ENCODE results near the gene MAP3K4. TPM values are rescaled to one million over a fixed set of nuclear protein-coding genes. Genes with fewer than 3 reads are reported as not detected.

MAP3K4 gene
- total RNA-seq, 1 experiment from 2014 or later, result 18.1 TPM

DNA sequence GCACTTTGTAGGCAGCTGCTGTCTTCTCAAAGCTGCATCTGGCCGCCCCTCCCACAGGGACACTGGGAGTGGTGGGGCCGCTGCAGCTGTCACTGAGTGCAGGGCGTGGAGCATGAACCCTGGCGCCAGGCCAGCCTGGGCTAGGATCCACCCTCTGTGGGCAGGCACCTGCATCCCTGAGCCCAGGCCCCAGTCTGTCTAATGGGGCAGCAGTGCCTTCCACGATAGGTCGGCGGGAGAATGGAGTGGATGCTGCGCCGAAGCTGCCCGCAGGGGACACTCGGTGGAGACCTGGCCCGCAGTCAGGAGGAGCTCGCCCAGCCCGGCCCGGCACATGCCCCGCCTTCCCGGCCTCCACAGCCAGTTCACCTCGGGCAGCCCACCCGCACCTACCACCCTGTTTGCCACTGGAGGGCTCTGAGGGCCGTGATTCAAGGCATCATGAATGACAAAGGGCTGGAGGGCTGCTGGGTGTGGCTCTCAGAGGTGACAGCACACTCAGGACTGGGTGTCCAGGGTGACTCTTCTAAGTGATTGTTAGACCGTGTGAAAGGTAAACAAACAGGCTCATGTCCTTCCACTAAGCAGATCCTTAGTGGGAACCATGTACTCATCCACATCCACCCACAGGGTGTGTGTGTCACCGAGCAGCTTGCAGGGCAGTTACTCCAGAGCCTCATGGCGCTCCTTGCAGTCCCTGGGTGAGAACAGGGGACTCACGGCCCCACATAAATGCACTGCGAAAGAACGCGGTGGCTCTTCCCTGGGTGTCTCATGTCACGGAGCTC, 148.4 kb downstream of the MAP3K4 start:
- peak; percentile 44 for DNase-seq (ENCODE audit: low read depth)

DNA sequence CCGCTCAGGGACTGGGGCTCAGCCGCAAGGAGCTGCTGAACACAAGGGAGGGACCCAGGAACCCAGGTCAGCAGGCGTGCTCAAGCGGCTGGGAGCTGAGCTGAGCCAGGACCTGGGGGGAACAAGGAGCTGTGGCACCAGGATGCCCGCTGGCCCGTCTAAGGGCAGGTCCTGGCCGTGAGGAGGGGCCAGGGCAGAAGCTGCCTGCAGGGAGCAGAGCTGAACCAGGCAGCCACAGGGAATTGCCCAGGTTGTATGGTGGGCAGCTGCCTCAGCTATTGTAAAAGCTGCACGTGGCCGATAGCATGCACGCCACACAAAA, 148.9 kb downstream of the MAP3K4 start:
- no peak for DNase-seq (ENCODE audit: low read depth)

- no peak for DNase-seq (ENCODE audit: low read depth)
Observed at GRCh38 chr6:161141173-161141572, 149.6 kb downstream of the MAP3K4 start.

DNA sequence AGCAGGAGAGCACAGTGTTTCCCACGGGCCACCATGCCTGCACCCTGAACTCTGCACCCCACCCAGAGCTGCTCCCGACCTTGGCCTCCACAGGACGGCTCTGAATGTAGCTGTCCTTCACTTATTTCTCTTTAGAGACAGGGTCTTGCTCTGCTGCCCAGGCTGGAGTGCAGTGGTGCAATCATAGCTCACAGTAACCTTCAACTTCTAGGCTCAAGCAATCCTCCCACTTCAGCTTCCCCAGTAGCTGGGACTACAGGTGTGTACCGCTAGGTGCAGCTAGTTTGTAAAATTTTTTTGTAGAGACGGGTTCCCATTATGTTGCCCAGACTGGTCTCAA, 151.4 kb downstream of the MAP3K4 start:
- no peak for DNase-seq (ENCODE audit: low read depth)

DNA sequence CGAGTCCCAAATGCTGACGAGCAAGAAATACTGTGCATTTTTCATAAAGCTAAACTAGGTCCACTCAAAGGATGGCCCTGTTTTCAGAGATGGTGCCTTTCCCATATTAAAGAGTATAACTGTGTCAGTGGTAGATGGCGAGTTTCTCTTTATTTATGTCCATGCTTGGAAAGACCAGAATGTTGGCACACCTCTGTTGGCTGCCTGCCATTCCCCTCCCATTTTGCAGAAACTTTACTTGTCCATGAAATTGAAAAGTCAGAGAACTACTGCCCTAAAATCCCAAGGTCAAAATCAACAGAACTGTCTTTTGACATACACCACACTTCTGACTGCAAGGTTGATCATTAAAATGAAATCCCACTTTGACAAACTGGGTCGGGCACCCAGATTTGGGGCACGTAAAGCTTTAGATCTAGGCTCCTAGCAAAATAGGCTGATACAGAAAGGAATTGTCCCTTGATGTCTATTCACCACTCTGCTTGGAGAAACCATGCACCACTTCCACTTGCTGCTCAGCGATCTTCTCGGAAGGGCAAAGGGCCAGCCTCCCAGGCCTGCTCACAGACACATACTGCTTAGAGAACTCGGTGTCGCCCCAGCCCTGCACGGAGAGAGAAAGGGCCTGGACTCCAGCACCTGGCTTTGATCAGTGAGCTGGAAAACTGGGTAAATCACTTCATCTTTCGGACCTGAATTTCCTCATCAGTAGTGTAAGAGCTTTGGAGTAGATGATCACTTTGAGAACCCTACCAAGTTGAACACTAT, 152.3 kb downstream of the MAP3K4 start:
- DNase-seq (ENCODE audit: low read depth), result no peak

DNA sequence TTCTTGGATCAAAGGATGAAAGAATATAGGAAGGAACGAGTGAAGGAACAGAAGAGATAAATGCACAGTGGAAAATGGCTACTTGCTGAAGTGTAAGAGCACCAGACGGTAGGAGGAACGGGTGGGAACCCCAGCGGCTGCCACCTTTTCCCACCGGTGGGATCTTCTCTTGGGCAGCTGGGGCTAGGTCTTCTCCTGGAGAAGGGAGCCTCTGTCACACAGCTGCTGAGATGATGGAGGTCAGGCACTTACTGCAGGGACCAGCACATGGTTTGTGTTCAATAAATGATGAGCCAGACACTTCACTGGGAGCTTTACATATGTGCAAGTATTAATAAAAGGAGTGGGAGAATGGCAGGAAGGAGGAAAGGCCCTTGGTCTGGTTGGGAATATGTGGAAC, 158.6 kb downstream of the MAP3K4 start:
- DNase-seq (ENCODE audit: low read depth), result no peak

DNA sequence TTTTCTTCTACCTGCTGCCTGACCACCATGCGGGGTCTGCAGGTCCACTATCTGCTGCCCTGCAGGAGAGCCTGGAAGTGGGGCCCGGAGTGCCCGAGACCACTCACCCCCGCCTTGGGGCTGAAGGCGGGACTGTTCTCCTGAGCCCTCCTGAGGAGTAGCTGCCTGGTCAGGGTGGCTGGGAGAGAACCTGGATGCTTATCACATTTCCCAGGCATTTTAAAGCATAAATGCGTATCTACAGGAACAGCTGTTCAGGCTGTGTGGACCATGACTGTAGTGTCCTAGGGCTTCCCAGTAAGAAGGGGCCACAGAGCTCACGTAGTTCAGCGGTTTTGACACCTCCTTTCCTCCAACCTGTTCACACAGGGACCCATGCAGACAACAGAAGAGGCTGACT, 159.0 kb downstream of the MAP3K4 start:
- DNase-seq (ENCODE audit: low read depth), result no peak

- DNase-seq (ENCODE audit: low read depth), result no peak
Observed at GRCh38 chr6:161151059-161151645, 159.6 kb downstream of the MAP3K4 start.

DNA sequence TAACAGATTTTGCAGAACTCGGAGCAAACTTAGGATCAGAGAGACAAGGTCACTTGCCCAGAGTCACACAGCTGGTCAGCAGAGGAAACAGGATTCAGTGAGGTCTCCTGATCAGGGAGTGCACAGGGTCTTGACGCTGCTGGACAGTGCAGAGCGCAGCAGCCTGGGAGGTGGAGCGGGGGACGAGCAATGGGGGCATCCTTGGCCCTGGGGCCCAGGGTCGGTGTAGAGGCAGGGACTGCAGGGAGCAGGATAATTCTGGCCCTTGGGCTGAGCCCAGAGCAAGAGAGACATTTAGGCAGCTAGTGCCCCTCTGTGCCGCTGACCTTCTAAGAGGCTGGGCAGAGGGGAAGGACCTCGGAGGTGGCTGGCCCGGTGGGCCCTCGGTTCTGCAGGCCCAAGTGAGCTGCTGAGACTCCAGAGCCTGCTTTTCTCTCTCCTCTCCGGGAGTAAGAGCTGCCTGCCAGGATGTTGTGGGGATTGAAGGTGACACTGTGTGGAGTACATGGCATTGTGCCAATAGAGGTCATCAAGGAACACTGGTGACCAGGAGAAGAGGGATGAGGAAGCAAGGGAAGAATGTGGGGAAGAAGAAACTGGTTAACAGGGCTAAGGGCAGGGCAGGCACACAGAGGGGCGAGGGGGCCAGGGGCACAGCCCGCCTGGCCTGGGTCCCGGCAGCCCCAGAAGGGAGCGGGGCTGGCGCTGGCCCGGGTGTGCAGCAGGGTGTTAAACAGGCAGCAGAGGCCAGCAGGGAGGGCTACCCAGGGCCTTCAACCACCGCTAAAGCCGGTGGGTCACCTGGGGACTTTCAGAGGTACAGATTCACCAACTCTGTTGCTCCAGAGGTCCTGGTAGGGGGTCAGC, 160.3 kb downstream of the MAP3K4 start:
- no peak for DNase-seq (ENCODE audit: low read depth)

- no peak for DNase-seq (ENCODE audit: low read depth)
Observed at GRCh38 chr6:161152527-161152862, 160.9 kb downstream of the MAP3K4 start.

GRCh38 chr6:161152907-161153662, 161.5 kb downstream of the MAP3K4 start:
- DNase-seq (ENCODE audit: low read depth), result no peak

GRCh38 chr6:161153725-161154124, 162.2 kb downstream of the MAP3K4 start:
- no peak for DNase-seq (ENCODE audit: low read depth)

DNA sequence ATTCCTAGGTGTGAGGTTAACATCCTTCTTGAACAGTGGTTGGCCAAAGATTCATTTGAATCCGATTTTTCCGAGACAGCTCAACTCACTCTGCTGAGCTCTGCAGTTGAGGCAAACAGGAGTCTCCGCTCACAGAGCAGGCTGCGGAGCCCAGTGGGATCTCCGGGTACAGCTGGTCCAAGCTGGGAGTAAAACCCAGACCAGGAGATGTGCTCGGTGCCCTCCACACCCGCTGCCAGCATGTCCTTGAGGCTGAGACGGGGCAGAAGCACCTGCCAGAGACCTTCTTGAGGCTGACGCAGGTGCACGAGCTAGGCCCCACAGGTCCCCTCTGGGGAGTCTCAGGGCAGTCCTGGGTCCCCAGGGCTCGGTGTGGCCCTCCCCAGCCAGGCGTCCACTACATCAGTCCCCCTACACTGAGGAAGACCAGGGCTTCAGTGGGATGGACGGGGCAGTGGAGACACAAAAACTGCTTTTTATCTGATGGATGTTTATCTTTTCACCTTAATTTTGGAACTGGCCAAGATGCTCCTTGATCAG, 163.3 kb downstream of the MAP3K4 start:
- DNase-seq (ENCODE audit: low read depth), result no peak

DNA sequence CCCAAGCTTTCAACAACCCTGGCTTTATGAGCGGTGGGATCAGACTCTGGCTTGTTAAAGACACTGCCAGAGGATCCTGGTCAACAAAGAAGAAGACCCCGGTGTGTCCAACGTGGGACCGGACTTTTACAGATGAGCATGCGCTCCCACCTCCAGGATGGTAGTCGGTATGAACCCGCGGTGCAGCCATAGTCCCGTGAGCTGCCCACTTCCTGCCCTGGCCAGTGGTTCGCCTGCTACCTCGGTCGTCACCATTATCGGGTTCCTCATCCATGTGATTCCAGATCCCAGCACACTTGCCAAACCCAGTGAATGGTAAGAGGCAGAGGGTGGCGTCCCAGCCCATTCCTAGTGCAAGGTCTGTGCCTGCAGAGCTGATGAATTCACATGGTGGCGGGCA, 169.6 kb downstream of the MAP3K4 start:
- no peak for DNase-seq (ENCODE audit: low read depth)

GRCh38 chr6:161161889-161162624, 170.5 kb downstream of the MAP3K4 start:
- DNase-seq (ENCODE audit: low read depth), result peak; percentile 41

- DNase-seq (ENCODE audit: low read depth), result no peak
Observed at GRCh38 chr6:161162722-161163121, 171.2 kb downstream of the MAP3K4 start.

GRCh38 chr6:161163466-161164181, 172.1 kb downstream of the MAP3K4 start:
- no peak for DNase-seq (ENCODE audit: low read depth)

GRCh38 chr6:161164182-161164625, 172.6 kb downstream of the MAP3K4 start:
- DNase-seq (ENCODE audit: low read depth), result no peak

- DNase-seq (ENCODE audit: low read depth), result no peak
Observed at GRCh38 chr6:161166176-161166575, 174.6 kb downstream of the MAP3K4 start.

DNA sequence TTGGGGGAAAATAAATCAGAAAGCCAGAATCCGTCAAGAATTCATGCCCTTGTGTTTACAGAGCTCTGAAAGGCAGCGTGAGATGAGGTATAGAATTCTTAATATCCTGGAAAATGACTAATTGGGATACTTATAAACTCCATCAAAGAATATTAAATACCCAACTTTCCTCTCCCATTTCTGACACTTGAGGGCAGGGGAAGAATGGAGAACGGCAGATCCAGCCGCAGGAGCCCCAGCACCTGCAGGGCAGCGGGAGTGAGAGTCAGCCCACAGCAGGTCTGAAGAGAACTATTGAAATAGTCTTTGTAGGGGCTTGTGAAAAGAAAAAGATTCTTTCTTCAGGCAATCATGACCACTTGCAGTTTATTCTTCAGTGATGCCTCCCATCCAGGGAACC, 175.1 kb downstream of the MAP3K4 start:
- no peak for DNase-seq (ENCODE audit: low read depth)

All from LHCN-M2 (cell line).